Esophagus mucosa (tissue), 1 donor: ENCODE data around the gene RNF220. TPM values are rescaled to one million over a fixed set of nuclear protein-coding genes. Genes with fewer than 3 reads are reported as not detected.
A peak's percentile ranks its signal among the peaks of the same experiment; 100 is the strongest.

ENCODE experiments used
- ATAC-seq: fragments of 200-7000 bp; cut with Tn5 transposase; one replicate; pipeline ENCODE4 v1.9.1; 2020
- total RNA-seq: library from RNA; stranded (reverse); gene quantifications from one replicate; pipeline ENCODE4 v1.2.4, GENCODE V29; 2023
- donor health status: DM: yes; HTN: yes; CAD: no.

The RNF220 gene
- total RNA-seq, 1 donor from 2014 or later = 29.4 TPM

- ATAC-seq = no peak
Measured at GRCh38 chr1:44436401-44437106, 31.5 kb downstream of the RNF220 start.

GRCh38 chr1:44437107-44437716, 32.2 kb downstream of the RNF220 start:
- no peak for ATAC-seq

GRCh38 chr1:44442791-44443190, 37.7 kb downstream of the RNF220 start:
- ATAC-seq = no peak

- no peak for ATAC-seq
Measured at GRCh38 chr1:44447051-44447810, 42.2 kb downstream of the RNF220 start.

GRCh38 chr1:44453798-44454349, 48.8 kb downstream of the RNF220 start:
- ATAC-seq = no peak

- no peak for ATAC-seq
Measured at GRCh38 chr1:44454704-44455103, 49.6 kb downstream of the RNF220 start.

GRCh38 chr1:44460107-44460882, 55.2 kb downstream of the RNF220 start:
- ATAC-seq = no peak

GRCh38 chr1:44464361-44464760, 59.3 kb downstream of the RNF220 start:
- ATAC-seq = no peak

- no peak for ATAC-seq
Measured at GRCh38 chr1:44467566-44467965, 62.5 kb downstream of the RNF220 start.

GRCh38 chr1:44471911-44472453, 66.9 kb downstream of the RNF220 start:
- no peak for ATAC-seq

GRCh38 chr1:44472620-44473525, 67.8 kb downstream of the RNF220 start:
- peak; percentile 25 for ATAC-seq

GRCh38 chr1:44476891-44477290, 71.8 kb downstream of the RNF220 start:
- no peak for ATAC-seq

GRCh38 chr1:44481701-44482100, 76.6 kb downstream of the RNF220 start:
- ATAC-seq = no peak

GRCh38 chr1:44483089-44483874, 78.2 kb downstream of the RNF220 start:
- peak; percentile 67 for ATAC-seq

- ATAC-seq = no peak
Measured at GRCh38 chr1:44484155-44484688, 79.2 kb downstream of the RNF220 start.

GRCh38 chr1:44485229-44485933, 80.3 kb downstream of the RNF220 start:
- no peak for ATAC-seq

GRCh38 chr1:44485934-44486460, 80.9 kb downstream of the RNF220 start:
- ATAC-seq = no peak

GRCh38 chr1:44489481-44489880, 84.4 kb downstream of the RNF220 start:
- no peak for ATAC-seq

- no peak for ATAC-seq
Measured at GRCh38 chr1:44496541-44497171, 91.6 kb downstream of the RNF220 start.
